Adrenal gland (tissue), 12 donors: ENCODE measurements around the gene SAMD4A. TPM values are rescaled to one million over a fixed set of nuclear protein-coding genes. Genes with fewer than 3 reads are reported as not detected.

Experiments used
- DNase-seq, 7 donors: peaks; one replicate each; pipeline ENCODE4 v3.0.0-alpha.2; 2019 to 2020
- H3K27ac ChIP-seq, 5 donors: fragments of 200-600 bp; sonication (generic) in 4 of 5; 1 replicate in 3 of 5; 2 replicates in 2 of 5; pipeline versions ENCODE4 v1.5.1 to v1.8.0; 2016 to 2020; ENCODE audit warnings: mild to moderate bottlenecking in 1 of 5
- H3K27me3 ChIP-seq: fragments of 200-600 bp; 2 replicates; pipeline ENCODE4 v1.8.0; 2021
- H3K36me3 ChIP-seq, 2 donors: fragments of 200-600 bp; replicated peaks in 1 of 2; 1 replicate in 1 of 2; 2 replicates in 1 of 2; pipeline versions ENCODE4 v1.5.1 to v1.8.0; 2018 to 2022
- H3K4me1 ChIP-seq, 2 donors: fragments of 200-600 bp; replicated peaks in 1 of 2; 1 replicate in 1 of 2; 2 replicates in 1 of 2; pipeline versions ENCODE4 v1.5.1 to v1.8.0; 2018 to 2021
- H3K4me3 ChIP-seq, 4 donors: fragments of 200-600 bp; sonication (generic) in 3 of 4; one replicate each; pipeline ENCODE4 v1.5.1; 2016 to 2018
- H3K9me3 ChIP-seq, 3 donors: fragments of 200-600 bp; sonication (generic) in 1 of 3; replicated peaks in 1 of 3; 1 replicate in 2 of 3; 2 replicates in 1 of 3; pipeline versions ENCODE4 v1.5.1 to v1.8.0; 2016 to 2021
- CTCF ChIP-seq, 6 experiments: fragments of 450-650 bp in 4 of 6; fragments of 200-600 bp in 2 of 6; sonication (generic) in 1 of 6; IDR thresholded peaks; 1 replicate in 5 of 6; 2 replicates in 1 of 6; pipeline versions ENCODE4 v1.5.1 to v1.8.0; 2016 to 2021; ENCODE audit warnings: antibody characterized with exemption in 6 of 6, mild to moderate bottlenecking in 2 of 6, moderate library complexity in 1 of 6
- POLR2A ChIP-seq, 2 donors: fragments of 450-650 bp; IDR thresholded peaks; one replicate each; pipeline ENCODE4 v1.6.1; 2017; ENCODE audit warnings: antibody characterized with exemption in 2 of 2, mild to moderate bottlenecking in 2 of 2, moderate library complexity in 1 of 2
- WGBS, 4 donors: extraction: QIAGEN DNeasy Blood & Tissue Kit in 2 of 4; methylation state at CpG; one replicate each; pipeline versions ENCODE4 v1.1.5 to v1.1.7; 2013 to 2017; 5-methylcytosine and 5-hydroxymethylcytosine counted together
- intact Hi-C, 2 donors: fragments of 100-400 bp; cut with DNase I; formaldehyde crosslinking; loops; one replicate each; pipeline versions ENCODE4 v1.14.1 to v1.15.0; 2022 to 2023
- polyA plus RNA-seq, 3 donors: library from polyadenylated mRNA; stranded (reverse); fragments of 200-250 nt in 2 of 3; fragments of 350-450 nt in 1 of 3; fragmentation: Illumina TruSeq in 1 of 3; extraction: RNeasy Lipid Tissue Mini Kit (QIAGEN cat#74804) in 1 of 3; gene quantifications; one replicate each; pipeline ENCODE4 v1.2.3, GENCODE V29; 2013 to 2014
- total RNA-seq, 9 donors: library from RNA; depleted of rRNA in 4 of 9; stranded (reverse); fragments of >200 nt in 4 of 9; fragments of 120-200 nt in 1 of 9; fragmentation: NEBNext Ultra II Directional in 1 of 9; extraction: Animal tissue kit (Norgen Biotek cat#: 25700) in 1 of 9; gene quantifications; one replicate each; pipeline versions ENCODE4 v1.1.0 to v1.2.4, GENCODE V29; 2013 to 2023
- donor health status: healthy with polysubstance abuse.
- donor health status: Bipolar disorder and iron deficiency.
- donor health status: DM: yes; HTN: yes; CAD: no.
- donor health status: DM: no; HTN: no; CAD: no.
- donor health status: DM: no; HTN: no; CAD: no.
- donor health status: DM: yes; HTN: yes; CAD: no.

Gene SAMD4A
- total and polyA plus RNA-seq, 12 donors: 2.2 to 13.2 (median 8.3) TPM

GRCh38 chr14:54686871-54687749, 120.2 kb downstream of the SAMD4A start:
- WGBS, 4 donors: 61 to 77% (median 67%) methylated on average over 8 of the region's 8 CpGs
- H3K9me3 ChIP-seq: no peaks in the 10 kb centered on the region
- H3K27me3 ChIP-seq: no peaks in the 10 kb centered on the region
- DNase-seq: peak in 2 of 7 donors; percentile 25 to 34
- intact Hi-C loops: no loop called here
- no peaks in the 10 kb centered on the region for H3K36me3 ChIP-seq
- peak overlapping the region in 4 of 5 donors; percentile 71 to 91 (median 90) for H3K27ac ChIP-seq
- H3K4me1 ChIP-seq: peaks cover 24 to 38% of the 10 kb centered on the region in 2 donors
- H3K4me3 ChIP-seq: peak overlapping the region in 1 of 4 donors; percentile 11
- TF ChIP-seq CTCF (IDR thresholded peaks at IDR 0.05) (no peak), POLR2A (IDR thresholded peaks at IDR 0.05) (no peak)

DNA sequence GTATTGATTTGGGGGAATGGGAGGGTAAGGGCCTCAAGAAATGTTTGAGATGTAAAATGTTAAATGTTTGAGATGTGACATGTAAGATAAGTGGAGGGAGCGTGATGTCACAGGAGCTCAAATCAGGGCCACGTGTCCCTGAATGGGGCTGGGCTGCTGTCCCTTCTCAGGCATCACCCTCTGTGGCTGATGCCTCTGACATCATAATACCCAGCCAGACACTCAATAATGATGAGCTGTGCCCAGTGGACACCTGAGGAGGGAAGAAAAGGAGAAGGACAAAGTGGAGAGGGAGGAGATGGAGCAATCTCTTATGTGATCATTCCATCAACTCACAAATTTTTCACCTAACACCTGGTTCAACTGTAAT, 120.8 kb downstream of the SAMD4A start:
- H3K27me3 ChIP-seq: no peaks in the 10 kb centered on the region
- H3K27ac ChIP-seq: peak overlapping the region in 2 of 5 donors; percentile 91
- peaks cover 29 to 39% of the 10 kb centered on the region in 2 donors for H3K4me1 ChIP-seq
- H3K9me3 ChIP-seq: no peaks in the 10 kb centered on the region
- no peak for DNase-seq
- 74 to 88% (median 81%) methylated on average over 2 of the region's 2 CpGs for WGBS, 4 donors
- no peaks in the 10 kb centered on the region for H3K36me3 ChIP-seq
- intact Hi-C loops: no loop called here
- no peak for TF ChIP-seq POLR2A (IDR thresholded peaks at IDR 0.05)
- TF ChIP-seq CTCF (IDR thresholded peaks at IDR 0.05): no peak
- no peak overlapping the region for H3K4me3 ChIP-seq

DNA sequence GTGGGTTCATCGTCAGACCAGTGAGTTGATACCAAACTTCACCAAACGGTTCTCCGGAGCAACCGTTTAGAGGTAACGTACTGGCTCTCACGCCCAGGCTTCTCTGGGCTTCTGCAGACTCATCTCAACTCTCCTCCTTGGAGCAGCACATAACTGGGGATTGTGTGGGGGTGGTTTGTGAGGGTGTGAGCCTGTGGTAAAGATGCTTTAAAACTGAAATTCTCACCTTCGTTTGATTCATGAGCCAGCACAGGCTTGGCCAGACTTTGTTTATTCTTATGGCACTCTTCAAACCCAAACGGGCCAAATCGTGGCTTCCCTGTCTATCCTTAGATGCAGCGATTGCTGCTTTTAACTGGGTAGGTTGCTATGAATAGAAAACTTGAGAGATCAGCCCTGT, 121.3 kb downstream of the SAMD4A start:
- H3K4me1 ChIP-seq: peaks cover 29 to 39% of the 10 kb centered on the region in 2 donors
- no peak overlapping the region for H3K4me3 ChIP-seq
- 88 to 93% (median 91%) methylated on average over 10 of the region's 10 CpGs for WGBS, 4 donors
- no peak for DNase-seq
- no peaks in the 10 kb centered on the region for H3K9me3 ChIP-seq
- H3K27me3 ChIP-seq: no peaks in the 10 kb centered on the region
- intact Hi-C loops: no loop called here
- no peak for TF ChIP-seq CTCF (IDR thresholded peaks at IDR 0.05)
- TF ChIP-seq POLR2A (IDR thresholded peaks at IDR 0.05): no peak
- no peaks in the 10 kb centered on the region for H3K36me3 ChIP-seq
- no peak overlapping the region for H3K27ac ChIP-seq

GRCh38 chr14:54689928-54690327, 123.0 kb downstream of the SAMD4A start:
- 94 to 100% (median 95%) methylated on average over 1 of the region's 1 CpG; no CpG with 5 or more reads in 1 of the 4 donors for WGBS, 4 donors
- TF ChIP-seq CTCF (IDR thresholded peaks at IDR 0.05): no peak
- TF ChIP-seq POLR2A (IDR thresholded peaks at IDR 0.05): no peak
- DNase-seq: no peak
- intact Hi-C loops: loop anchor here (5.0 to 10.0 kb wide), 3 partner anchors 82 to 123 kb away; partner anchors contain the start of gene SAMD4A (in 2 of the 2)
- peaks cover 21 to 29% of the 10 kb centered on the region in 2 donors for H3K4me1 ChIP-seq
- H3K9me3 ChIP-seq: no peaks in the 10 kb centered on the region
- H3K36me3 ChIP-seq: no peaks in the 10 kb centered on the region
- H3K27me3 ChIP-seq: no peaks in the 10 kb centered on the region
- no peak overlapping the region for H3K27ac ChIP-seq
- H3K4me3 ChIP-seq: no peak overlapping the region
